SK-N-MC (cell line): Measurements from ENCODE around the gene RBM10.

Experiments used
- EZH2 ChIP-seq: fragments of 200-600 bp; sonication (generic); IDR thresholded peaks from one replicate; pipeline ENCODE4 v1.6.1; 2017; ENCODE audit warnings: antibody characterized with exemption
- FOXP2 ChIP-seq: optimal IDR thresholded peaks from 2 replicates; pipeline ENCODE3; 2011; ENCODE audit warnings: mild to moderate bottlenecking, moderate library complexity; ENCODE audit not compliant: insufficient read depth; ENCODE audit errors: extremely low read length, control extremely low read depth

GRCh38 chrX:47214435-47215077, 69.5 kb downstream of the RBM10 start:
- TF ChIP-seq EZH2: no peak
- TF ChIP-seq FOXP2: no peak
